Nasal cavity respiratory epithelium epithelial cell of viscerocranial mucosa (primary cell): Measurements from ENCODE around the gene GBP3. TPM values are rescaled to one million over a fixed set of nuclear protein-coding genes. Genes with fewer than 3 reads are reported as not detected.

Experiments
- total RNA-seq: library from RNA; depleted of rRNA; stranded (reverse); fragments of >200 nt; gene quantifications from 2 replicates; pipeline ENCODE4 v1.2.3, GENCODE V29; 2014

Gene GBP3
- 8.9 and 32.0 TPM in 2 replicates for total RNA-seq

GRCh38 chr1:89022167-89022959, at the start of gene GBP3:
Gene GBP3, minus strand, starts transcription at chr1:89022866. Its CDS starts 2,145 bp downstream, at chr1:89020721.

GRCh38 chr1:89065079-89065868, 42.6 kb upstream of the GBP3 start, which contains the start of gene GBP1:
Gene GBP1, minus strand, starts transcription at chr1:89065208. Its CDS starts 1,974 bp downstream, at chr1:89063234.

Other genes with a start within 250 kb of the GBP3 start
- 39.9 and 40.7 TPM in 2 replicates for gene GTF2B, start 131.3 kb downstream of the GBP3 start, total RNA-seq
- 19.9 and 25.3 TPM in 2 replicates for gene KYAT3, start 30.2 kb downstream of the GBP3 start, total RNA-seq
- 14.5 and 15.0 TPM in 2 replicates for gene RBMXL1, start 30.2 kb downstream of the GBP3 start, total RNA-seq
- 15.0 and 68.2 TPM in 2 replicates for gene GBP1, start 42.3 kb upstream of the GBP3 start, total RNA-seq
- gene GBP2, start 103.2 kb upstream of the GBP3 start, total RNA-seq = 1.4 and 19.7 TPM in 2 replicates
- not detected in 2 replicates for gene GBP7, start 153.1 kb upstream of the GBP3 start, total RNA-seq
- under 0.01 and 0.36 TPM in 2 replicates for gene GBP4, start 176.1 kb upstream of the GBP3 start, total RNA-seq
- 0.34 and 1.1 TPM in 2 replicates for gene GBP5, start 250.0 kb upstream of the GBP3 start, total RNA-seq